ENCODE measurements around the gene PLEKHG4B.

The PLEKHG4B gene

DNA sequence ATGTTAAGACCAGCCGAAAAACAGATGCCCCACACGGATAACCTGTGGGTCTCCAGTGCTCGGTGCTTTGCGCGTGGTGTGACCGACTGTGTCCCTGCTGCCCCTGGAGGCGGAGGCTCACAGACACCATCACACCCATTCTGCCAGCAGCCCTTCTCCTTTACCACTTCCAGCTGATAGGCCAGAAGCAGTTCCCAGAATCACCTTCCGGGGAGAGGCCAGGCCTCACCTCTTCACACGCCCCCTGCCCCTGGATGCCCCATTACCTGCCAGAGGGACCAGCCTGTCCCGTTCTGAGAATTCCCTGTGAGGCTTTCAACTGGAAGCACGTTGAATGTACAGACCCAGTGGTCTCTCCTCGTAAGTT lies 77.7 kb downstream of the PLEKHG4B start:
- DNase-seq (ENCODE audit: low read depth), result no peak
- TF ChIP-seq, protein P1, sequence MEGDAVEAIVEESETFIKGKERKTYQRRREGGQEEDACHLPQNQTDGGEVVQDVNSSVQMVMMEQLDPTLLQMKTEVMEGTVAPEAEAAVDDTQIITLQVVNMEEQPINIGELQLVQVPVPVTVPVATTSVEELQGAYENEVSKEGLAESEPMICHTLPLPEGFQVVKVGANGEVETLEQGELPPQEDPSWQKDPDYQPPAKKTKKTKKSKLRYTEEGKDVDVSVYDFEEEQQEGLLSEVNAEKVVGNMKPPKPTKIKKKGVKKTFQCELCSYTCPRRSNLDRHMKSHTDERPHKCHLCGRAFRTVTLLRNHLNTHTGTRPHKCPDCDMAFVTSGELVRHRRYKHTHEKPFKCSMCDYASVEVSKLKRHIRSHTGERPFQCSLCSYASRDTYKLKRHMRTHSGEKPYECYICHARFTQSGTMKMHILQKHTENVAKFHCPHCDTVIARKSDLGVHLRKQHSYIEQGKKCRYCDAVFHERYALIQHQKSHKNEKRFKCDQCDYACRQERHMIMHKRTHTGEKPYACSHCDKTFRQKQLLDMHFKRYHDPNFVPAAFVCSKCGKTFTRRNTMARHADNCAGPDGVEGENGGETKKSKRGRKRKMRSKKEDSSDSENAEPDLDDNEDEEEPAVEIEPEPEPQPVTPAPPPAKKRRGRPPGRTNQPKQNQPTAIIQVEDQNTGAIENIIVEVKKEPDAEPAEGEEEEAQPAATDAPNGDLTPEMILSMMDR (IDR thresholded peaks at IDR 0.05; ENCODE audit: low read depth, low read length, missing control alignments), result no peak
- no peak overlapping the region for H3K4me3 ChIP-seq (ENCODE audit: low read depth, low read length)

DNA sequence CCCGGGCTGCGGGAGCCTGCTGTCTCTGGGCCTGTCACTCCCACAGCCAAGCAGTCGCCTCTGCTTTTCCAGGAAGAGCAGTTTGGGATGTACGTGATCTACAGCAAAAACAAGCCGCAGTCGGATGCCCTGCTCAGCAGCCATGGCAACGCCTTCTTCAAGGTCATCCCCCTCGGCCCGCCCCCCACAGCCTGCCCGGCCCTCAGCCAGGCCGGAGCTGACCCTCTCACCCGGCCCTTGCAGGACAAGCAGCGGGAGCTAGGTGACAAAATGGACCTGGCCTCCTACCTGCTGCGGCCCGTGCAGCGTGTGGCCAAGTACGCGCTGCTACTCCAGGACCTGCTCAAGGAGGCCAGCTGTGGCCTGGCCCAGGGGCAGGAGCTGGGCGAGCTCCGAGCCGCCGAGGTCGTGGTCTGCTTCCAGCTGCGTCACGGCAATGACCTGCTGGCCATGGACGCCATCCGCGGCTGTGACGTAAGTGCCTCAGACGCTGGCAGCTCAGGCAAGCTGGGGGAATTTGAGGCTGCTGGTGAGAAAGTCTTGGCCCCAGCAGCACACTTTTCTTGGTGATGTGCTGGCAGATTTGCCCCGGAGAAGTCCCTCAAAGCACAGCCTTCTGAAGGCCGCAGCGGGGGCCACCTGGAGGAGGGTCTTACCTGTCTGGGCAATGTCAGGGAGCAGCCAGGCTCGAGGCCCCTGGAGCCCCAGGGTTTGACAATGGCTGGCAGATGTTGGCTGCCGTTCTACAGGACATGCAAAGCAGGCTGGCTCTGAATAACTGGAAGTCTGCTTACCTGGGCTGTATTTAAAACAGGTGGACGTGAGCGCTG lies 79.2 kb downstream of the PLEKHG4B start:
- no peak for DNase-seq (ENCODE audit: low read depth)
- TF ChIP-seq, protein P1 (IDR thresholded peaks at IDR 0.05; ENCODE audit: low read depth, low read length, missing control alignments), result no peak
- H3K4me3 ChIP-seq (ENCODE audit: low read depth, low read length), result no peak overlapping the region

DNA sequence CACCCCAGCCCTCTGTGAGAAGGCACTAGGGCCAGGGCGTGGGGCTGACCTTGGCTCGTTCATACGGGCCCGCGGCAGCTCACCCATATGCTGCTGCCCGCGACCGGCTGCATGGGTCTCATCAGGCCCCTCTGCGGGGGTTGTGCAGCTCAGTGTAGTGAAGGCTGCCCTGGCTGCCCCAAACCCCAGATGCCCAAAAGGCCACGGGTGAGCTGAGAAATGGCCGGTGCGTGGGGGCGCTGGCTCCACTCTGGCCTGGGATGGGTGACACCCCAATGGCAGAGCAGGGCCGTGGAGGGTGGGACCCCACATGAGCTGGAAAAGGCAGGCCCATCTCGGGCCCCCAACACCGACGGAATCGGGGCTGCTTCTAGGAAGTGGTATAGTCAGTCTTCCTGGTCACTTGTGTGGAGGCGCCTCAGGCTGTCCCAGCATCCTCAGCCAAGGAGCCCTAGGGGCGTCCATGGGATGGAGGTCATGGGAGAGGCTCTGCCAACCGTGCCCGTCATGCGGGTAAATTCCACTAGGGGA lies 79.9 kb downstream of the PLEKHG4B start:
- no peak overlapping the region for H3K4me3 ChIP-seq (ENCODE audit: low read depth, low read length)
- DNase-seq (ENCODE audit: low read depth), result no peak
- TF ChIP-seq, protein P1 (IDR thresholded peaks at IDR 0.05; ENCODE audit: low read depth, low read length, missing control alignments), result no peak

DNA sequence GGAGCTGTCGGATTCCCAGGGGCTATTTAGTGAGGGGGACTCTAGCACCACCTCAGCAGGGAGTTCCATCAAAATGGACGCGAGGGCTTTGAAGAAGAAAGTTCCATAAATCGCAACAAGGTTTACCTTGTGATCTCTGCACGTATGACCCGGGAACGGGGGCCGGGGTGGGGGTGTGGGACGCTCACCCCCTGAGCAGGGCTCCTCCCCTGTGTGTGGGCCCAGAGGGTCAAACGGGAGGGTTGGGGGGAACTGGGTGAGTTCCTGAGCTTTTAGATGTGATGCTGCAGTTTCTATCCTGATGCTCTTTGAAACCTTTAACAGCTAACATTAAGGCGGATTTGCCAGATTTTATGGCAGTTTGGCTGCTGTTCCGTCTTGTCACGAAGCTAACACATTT lies 80.5 kb downstream of the PLEKHG4B start:
- TF ChIP-seq, protein P1 (IDR thresholded peaks at IDR 0.05; ENCODE audit: low read depth, low read length, missing control alignments), result no peak
- no peak for DNase-seq (ENCODE audit: low read depth)
- no peak overlapping the region for H3K4me3 ChIP-seq (ENCODE audit: low read depth, low read length)

DNA sequence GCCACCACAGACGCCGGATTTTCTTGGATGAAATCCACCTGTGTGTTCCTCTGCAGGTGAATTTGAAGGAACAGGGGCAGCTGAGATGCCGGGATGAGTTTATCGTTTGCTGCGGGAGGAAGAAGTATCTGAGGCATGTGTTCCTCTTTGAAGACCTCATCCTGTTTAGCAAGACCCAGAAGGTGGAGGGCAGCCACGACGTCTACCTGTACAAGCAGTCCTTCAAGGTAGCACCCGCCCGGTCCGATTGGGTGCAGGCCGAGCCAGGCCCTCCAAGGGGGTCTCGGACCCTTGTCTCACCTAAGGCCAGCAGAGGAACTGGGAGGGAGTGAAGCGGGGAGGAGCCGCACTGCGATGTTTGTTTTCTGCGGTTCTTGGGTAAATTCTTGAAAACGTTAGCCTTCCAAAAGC lies 80.9 kb downstream of the PLEKHG4B start:
- TF ChIP-seq, protein P1 (IDR thresholded peaks at IDR 0.05; ENCODE audit: low read depth, low read length, missing control alignments), result no peak

DNA sequence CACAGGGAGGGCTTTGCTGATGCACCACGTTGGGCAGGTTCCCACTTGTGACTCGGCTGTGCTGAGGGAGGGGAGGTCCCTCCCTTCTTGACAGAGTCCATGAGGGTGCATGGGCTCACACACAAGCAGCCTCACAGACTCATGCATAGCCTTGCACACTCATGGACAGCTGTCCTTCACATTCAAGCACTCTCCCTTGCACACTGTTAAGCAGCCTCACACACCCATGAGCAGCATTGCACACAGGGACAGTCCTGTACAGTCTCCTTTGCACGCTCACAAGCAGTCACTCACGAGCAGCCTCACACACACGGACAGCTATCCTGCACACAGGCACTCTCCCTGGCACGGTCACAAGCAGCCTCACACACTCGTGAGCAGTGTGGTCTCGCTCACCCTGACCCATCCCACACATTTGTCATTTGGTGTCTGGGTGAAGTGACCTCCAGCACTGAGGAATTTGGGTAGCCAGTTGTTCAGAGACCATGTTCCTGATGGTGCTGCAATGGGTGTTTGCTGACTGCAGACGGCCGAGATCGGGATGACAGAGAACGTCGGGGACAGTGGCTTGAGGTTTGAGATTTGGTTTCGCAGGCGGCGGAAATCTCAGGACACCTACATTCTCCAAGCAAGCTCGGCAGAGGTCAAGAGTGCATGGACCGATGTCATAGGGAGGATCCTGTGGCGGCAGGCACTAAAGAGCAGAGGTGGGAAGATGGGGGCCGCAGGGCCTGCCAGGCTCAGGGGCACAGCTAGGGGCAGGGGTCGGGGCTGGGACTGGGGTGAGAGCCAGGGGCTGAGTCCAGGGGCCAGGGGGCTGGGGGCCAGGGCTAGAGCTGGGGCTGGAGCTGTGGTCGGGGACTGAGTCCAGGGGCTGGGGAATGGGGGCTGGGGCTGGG lies 81.7 kb downstream of the PLEKHG4B start:
- no peak for DNase-seq (ENCODE audit: low read depth)
- TF ChIP-seq, protein P1 (IDR thresholded peaks at IDR 0.05; ENCODE audit: low read depth, low read length, missing control alignments), result no peak
- H3K4me3 ChIP-seq (ENCODE audit: low read depth, low read length), result no peak overlapping the region

More for the DNA sequence above, 80.9 kb downstream of the PLEKHG4B start:
- DNase-seq (ENCODE audit: low read depth), result no peak
- no peak overlapping the region for H3K4me3 ChIP-seq (ENCODE audit: low read depth, low read length)
